Measurements from ENCODE around the gene MYO16. TPM values are rescaled to one million over a fixed set of nuclear protein-coding genes. Genes with fewer than 3 reads are reported as not detected.

Gene MYO16
- total and polyA plus RNA-seq, 2 donors: 0.16 to 0.19 TPM

DNA sequence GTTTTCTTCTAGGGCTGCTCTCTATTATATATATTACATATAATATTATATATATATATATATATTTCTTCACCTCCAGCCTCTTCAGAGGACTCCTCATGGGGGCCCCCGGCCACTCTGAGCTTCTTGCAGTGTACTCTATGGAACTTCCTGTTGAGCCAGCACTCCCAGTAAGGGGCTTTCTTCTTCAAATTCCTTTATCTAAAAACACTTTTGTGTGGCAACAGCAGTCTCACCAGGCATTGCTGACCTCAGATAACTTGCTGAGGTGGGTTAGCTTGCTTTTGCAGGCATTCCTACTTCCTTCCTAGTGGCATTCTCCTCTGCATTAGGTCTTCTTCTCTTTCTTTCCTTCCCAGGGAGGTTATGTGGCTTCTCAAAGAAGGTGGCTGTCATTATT is 381.5 kb downstream of the MYO16 start:
- no peaks in the 10 kb centered on the region for H3K4me1 ChIP-seq (ENCODE audit: control insufficient read depth in 2 of 2, insufficient read depth in 2 of 2, low read length in 2 of 2)
- H3K27me3 ChIP-seq (ENCODE audit: control insufficient read depth in 2 of 2, insufficient read depth in 1 of 2, low read length in 1 of 2): no peaks in the 10 kb centered on the region
- no peak for DNase-seq (ENCODE audit: low read depth in 6 of 9, low spot score in 9 of 9)
- 58% methylated on average over 1 of the region's 1 CpG for WGBS
- no peaks in the 10 kb centered on the region for H3K9me3 ChIP-seq (ENCODE audit: control insufficient read depth in 2 of 2, insufficient read depth in 1 of 2, low read length in 1 of 2)
- H3K36me3 ChIP-seq (ENCODE audit: control insufficient read depth in 2 of 2, insufficient read depth in 2 of 2, low read length in 1 of 2): no peaks in the 10 kb centered on the region
- H3K27ac ChIP-seq (ENCODE audit: low read depth in 1 of 2, low read length in 1 of 2): no peak overlapping the region
- H3K4me3 ChIP-seq (ENCODE audit: low read length in 2 of 2): no peak overlapping the region

DNA sequence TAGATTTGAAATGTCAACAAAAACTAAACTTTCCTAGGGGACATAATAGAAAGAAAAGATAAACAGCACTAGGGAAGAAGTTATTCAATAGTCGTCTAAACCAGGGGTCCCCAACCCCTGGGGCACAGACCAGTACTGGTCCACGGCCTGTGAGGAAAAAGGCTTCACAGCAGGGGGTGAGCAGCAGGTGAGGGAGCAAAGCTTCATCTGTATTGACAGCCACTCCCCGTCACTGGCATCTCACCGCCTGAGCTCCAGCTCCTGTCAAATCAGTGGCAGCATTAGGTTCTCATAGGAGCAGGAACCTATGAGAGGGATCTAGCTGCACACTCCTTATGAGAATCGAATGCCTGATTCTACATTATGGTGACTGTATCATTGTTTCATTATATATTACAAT is 382.7 kb downstream of the MYO16 start:
- Histone ChIP-seq H3K36me3 (ENCODE audit: control insufficient read depth in 2 of 2, insufficient read depth in 2 of 2, low read length in 1 of 2) (no peaks in the 10 kb centered on the region), H3K4me1 (ENCODE audit: control insufficient read depth in 2 of 2, insufficient read depth in 2 of 2, low read length in 2 of 2) (no peaks in the 10 kb centered on the region), H3K4me3 (ENCODE audit: low read length in 2 of 2) (no peak overlapping the region), H3K27ac (ENCODE audit: low read depth in 1 of 2, low read length in 1 of 2) (no peak overlapping the region), H3K27me3 (ENCODE audit: control insufficient read depth in 2 of 2, insufficient read depth in 1 of 2, low read length in 1 of 2) (no peaks in the 10 kb centered on the region), H3K9me3 (ENCODE audit: control insufficient read depth in 2 of 2, insufficient read depth in 1 of 2, low read length in 1 of 2) (no peaks in the 10 kb centered on the region)
- 95% methylated on average over 5 of the region's 5 CpGs for WGBS
- no peak for DNase-seq (ENCODE audit: low read depth in 6 of 9, low spot score in 9 of 9)

DNA sequence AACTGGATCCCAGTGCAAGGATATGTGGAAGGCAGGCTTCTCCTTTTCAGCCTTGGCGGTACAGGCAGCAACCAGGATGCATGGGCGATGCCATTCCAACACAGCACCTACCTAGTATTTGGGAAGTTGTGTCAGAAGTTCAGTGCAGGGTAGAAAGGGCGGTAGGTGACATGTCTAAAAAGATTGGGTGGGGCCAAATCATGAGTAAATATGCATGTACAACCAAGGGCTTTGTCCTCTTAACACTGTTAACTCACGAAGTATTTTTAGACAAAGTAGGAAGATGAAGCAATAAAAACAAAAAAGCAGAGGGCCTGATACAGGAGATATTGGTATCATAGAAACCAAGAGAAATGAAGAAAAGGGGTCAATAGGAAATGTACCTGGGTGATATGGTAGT is 392.1 kb downstream of the MYO16 start:
- H3K36me3 ChIP-seq (ENCODE audit: control insufficient read depth in 2 of 2, insufficient read depth in 2 of 2, low read length in 1 of 2): no peaks in the 10 kb centered on the region
- DNase-seq (ENCODE audit: low read depth in 6 of 9, low spot score in 9 of 9): peak in 1 of 9 donors; percentile 1
- no peaks in the 10 kb centered on the region for H3K27me3 ChIP-seq (ENCODE audit: control insufficient read depth in 2 of 2, insufficient read depth in 1 of 2, low read length in 1 of 2)
- H3K4me3 ChIP-seq (ENCODE audit: low read length in 2 of 2): no peak overlapping the region
- H3K27ac ChIP-seq (ENCODE audit: low read depth in 1 of 2, low read length in 1 of 2): no peak overlapping the region
- over 99% methylated on average over 4 of the region's 4 CpGs for WGBS
- H3K4me1 ChIP-seq (ENCODE audit: control insufficient read depth in 2 of 2, insufficient read depth in 2 of 2, low read length in 2 of 2): peaks cover 0 to 5% of the 10 kb centered on the region in 2 donors
- H3K9me3 ChIP-seq (ENCODE audit: control insufficient read depth in 2 of 2, insufficient read depth in 1 of 2, low read length in 1 of 2): no peaks in the 10 kb centered on the region

DNA sequence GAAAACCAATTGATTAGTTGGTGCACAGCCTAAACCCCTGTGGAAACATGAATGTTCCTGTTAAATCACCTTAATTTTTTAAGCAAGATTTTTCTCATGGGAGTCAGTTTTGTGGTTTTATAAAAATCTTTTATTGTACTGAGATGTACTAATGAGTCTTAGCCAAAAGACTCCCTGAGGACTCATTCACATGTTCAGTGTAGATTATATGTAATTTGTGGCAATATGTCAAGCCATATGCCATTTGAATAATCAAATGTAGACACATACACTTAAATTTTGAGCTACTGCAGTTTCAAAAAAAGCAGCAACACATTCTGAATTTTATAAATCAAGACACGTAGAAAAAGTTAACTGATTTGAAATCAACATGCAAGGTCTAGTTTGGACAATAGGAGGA is 395.2 kb downstream of the MYO16 start:
- no peaks in the 10 kb centered on the region for H3K36me3 ChIP-seq (ENCODE audit: control insufficient read depth in 2 of 2, insufficient read depth in 2 of 2, low read length in 1 of 2)
- no peak overlapping the region for H3K27ac ChIP-seq (ENCODE audit: low read depth in 1 of 2, low read length in 1 of 2)
- 97% methylated on average over 1 of the region's 1 CpG for WGBS
- H3K4me1 ChIP-seq (ENCODE audit: control insufficient read depth in 2 of 2, insufficient read depth in 2 of 2, low read length in 2 of 2): peaks cover 0 to 5% of the 10 kb centered on the region in 2 donors
- no peaks in the 10 kb centered on the region for H3K27me3 ChIP-seq (ENCODE audit: control insufficient read depth in 2 of 2, insufficient read depth in 1 of 2, low read length in 1 of 2)
- H3K9me3 ChIP-seq (ENCODE audit: control insufficient read depth in 2 of 2, insufficient read depth in 1 of 2, low read length in 1 of 2): no peaks in the 10 kb centered on the region
- H3K4me3 ChIP-seq (ENCODE audit: low read length in 2 of 2): no peak overlapping the region
- no peak for DNase-seq (ENCODE audit: low read depth in 6 of 9, low spot score in 9 of 9)

DNA sequence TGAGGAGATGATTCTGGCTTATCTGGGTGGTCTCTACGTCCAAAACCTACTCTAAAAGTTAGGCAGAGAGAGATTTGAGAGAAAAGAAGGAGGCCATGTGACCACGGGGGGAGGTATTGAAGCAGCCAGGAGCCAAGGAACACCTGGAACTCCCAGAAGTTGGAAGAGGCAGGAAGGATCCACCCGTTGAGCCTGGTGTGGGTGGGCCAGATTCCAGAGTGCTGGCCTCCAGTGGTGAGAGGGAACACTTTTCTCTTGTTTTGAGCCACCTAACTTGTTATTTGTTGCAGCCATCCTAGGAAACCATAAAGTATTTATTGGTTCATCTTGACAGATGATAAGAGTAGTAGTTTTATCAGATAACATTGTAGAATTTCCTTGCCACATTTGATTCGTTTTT is 396.9 kb downstream of the MYO16 start:
- H3K36me3 ChIP-seq (ENCODE audit: control insufficient read depth in 2 of 2, insufficient read depth in 2 of 2, low read length in 1 of 2): no peaks in the 10 kb centered on the region
- no peak overlapping the region for H3K4me3 ChIP-seq (ENCODE audit: low read length in 2 of 2)
- H3K27ac ChIP-seq (ENCODE audit: low read depth in 1 of 2, low read length in 1 of 2): no peak overlapping the region
- no peaks in the 10 kb centered on the region for H3K27me3 ChIP-seq (ENCODE audit: control insufficient read depth in 2 of 2, insufficient read depth in 1 of 2, low read length in 1 of 2)
- H3K4me1 ChIP-seq (ENCODE audit: control insufficient read depth in 2 of 2, insufficient read depth in 2 of 2, low read length in 2 of 2): peaks cover 0 to 3% of the 10 kb centered on the region in 2 donors
- 80% methylated on average over 4 of the region's 4 CpGs for WGBS
- no peaks in the 10 kb centered on the region for H3K9me3 ChIP-seq (ENCODE audit: control insufficient read depth in 2 of 2, insufficient read depth in 1 of 2, low read length in 1 of 2)
- no peak for DNase-seq (ENCODE audit: low read depth in 6 of 9, low spot score in 9 of 9)

DNA sequence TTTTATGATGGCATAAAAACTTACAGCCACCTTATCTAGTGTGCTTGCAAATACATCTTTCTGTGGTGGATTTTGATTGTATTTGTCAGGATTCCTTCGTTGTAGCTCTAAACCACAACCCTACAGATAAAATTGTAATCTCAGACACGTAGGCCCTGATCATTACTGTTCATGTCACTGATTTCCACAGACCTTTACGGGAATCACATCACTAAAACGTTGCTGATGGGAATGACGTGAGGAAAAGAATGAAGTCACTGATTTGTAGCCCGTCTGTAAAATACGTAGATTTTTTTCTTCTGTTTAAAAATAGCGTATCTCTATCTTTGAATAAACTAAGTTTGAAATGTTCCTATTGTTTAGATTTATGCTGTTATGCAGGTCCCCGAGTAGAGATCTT is 399.2 kb downstream of the MYO16 start:
- H3K9me3 ChIP-seq (ENCODE audit: control insufficient read depth in 2 of 2, insufficient read depth in 1 of 2, low read length in 1 of 2): no peaks in the 10 kb centered on the region
- H3K4me1 ChIP-seq (ENCODE audit: control insufficient read depth in 2 of 2, insufficient read depth in 2 of 2, low read length in 2 of 2): no peaks in the 10 kb centered on the region
- H3K36me3 ChIP-seq (ENCODE audit: control insufficient read depth in 2 of 2, insufficient read depth in 2 of 2, low read length in 1 of 2): no peaks in the 10 kb centered on the region
- WGBS: 95% methylated on average over 9 of the region's 9 CpGs
- H3K4me3 ChIP-seq (ENCODE audit: low read length in 2 of 2): no peak overlapping the region
- no peak overlapping the region for H3K27ac ChIP-seq (ENCODE audit: low read depth in 1 of 2, low read length in 1 of 2)
- no peaks in the 10 kb centered on the region for H3K27me3 ChIP-seq (ENCODE audit: control insufficient read depth in 2 of 2, insufficient read depth in 1 of 2, low read length in 1 of 2)
- no peak for DNase-seq (ENCODE audit: low read depth in 6 of 9, low spot score in 9 of 9)

DNA sequence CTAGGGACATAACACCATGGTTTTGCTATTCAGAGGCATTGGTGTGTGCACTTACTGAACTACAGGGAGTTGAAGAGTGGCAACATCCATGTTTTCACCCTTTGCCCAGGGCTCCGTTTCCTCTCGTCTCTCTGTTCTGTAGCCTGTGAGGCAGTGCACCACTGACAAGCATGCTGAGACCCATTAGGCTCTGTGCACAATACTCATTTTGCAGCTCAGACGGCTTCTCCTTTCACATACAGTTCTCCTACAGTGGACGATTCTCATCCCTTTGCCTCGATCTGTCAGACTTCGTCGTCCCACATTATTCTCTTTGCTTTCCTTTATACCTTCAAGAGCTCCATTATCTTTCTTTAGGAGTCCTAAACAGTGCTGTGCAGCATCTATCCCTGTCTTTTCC is 403.7 kb downstream of the MYO16 start:
- Histone ChIP-seq H3K27me3 (ENCODE audit: control insufficient read depth in 2 of 2, insufficient read depth in 1 of 2, low read length in 1 of 2) (no peaks in the 10 kb centered on the region), H3K4me1 (ENCODE audit: control insufficient read depth in 2 of 2, insufficient read depth in 2 of 2, low read length in 2 of 2) (no peaks in the 10 kb centered on the region), H3K4me3 (ENCODE audit: low read length in 2 of 2) (no peak overlapping the region), H3K36me3 (ENCODE audit: control insufficient read depth in 2 of 2, insufficient read depth in 2 of 2, low read length in 1 of 2) (no peaks in the 10 kb centered on the region), H3K27ac (ENCODE audit: low read depth in 1 of 2, low read length in 1 of 2) (no peak overlapping the region), H3K9me3 (ENCODE audit: control insufficient read depth in 2 of 2, insufficient read depth in 1 of 2, low read length in 1 of 2) (no peaks in the 10 kb centered on the region)
- WGBS: 88% methylated on average over 7 of the region's 7 CpGs
- no peak for DNase-seq (ENCODE audit: low read depth in 6 of 9, low spot score in 9 of 9)

DNA sequence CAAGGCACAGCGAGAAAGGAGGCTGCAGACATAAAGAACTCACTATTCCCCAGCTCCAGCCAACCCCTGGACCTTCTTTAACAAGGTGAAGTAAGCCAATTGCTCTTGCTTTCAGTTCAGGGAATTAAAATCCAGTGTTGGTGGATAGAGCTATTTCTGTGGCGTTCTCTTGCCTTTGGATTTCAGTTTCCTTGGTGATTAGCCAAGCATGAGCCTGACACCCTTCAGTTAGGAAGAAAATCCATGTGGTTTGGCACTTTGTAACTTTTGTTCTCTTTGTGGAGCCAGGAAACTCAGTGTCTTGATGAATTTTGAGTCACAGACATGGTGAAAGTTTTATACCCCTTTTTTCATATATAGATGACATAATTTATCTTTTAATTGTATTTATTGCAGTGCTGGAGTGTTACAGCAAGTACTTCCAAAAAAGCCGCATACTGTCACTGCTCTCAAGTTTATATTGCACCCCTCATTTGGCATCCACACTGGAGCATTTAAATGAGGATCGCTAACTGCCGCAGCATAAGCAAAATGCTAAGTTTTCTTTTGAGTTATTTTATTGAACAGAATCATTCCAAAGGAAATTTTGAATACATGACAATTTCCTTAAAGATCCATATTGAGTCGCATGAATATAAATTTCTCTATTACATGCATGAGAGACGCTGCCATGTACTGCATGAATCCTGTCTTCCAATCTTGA is 406.8 kb downstream of the MYO16 start:
- H3K36me3 ChIP-seq (ENCODE audit: control insufficient read depth in 2 of 2, insufficient read depth in 2 of 2, low read length in 1 of 2): no peaks in the 10 kb centered on the region
- H3K9me3 ChIP-seq (ENCODE audit: control insufficient read depth in 2 of 2, insufficient read depth in 1 of 2, low read length in 1 of 2): no peaks in the 10 kb centered on the region
- no peak overlapping the region for H3K4me3 ChIP-seq (ENCODE audit: low read length in 2 of 2)
- DNase-seq (ENCODE audit: low read depth in 6 of 9, low spot score in 9 of 9): no peak
- no peaks in the 10 kb centered on the region for H3K4me1 ChIP-seq (ENCODE audit: control insufficient read depth in 2 of 2, insufficient read depth in 2 of 2, low read length in 2 of 2)
- H3K27me3 ChIP-seq (ENCODE audit: control insufficient read depth in 2 of 2, insufficient read depth in 1 of 2, low read length in 1 of 2): no peaks in the 10 kb centered on the region
- H3K27ac ChIP-seq (ENCODE audit: low read depth in 1 of 2, low read length in 1 of 2): no peak overlapping the region
- 96% methylated on average over 7 of the region's 7 CpGs for WGBS

DNA sequence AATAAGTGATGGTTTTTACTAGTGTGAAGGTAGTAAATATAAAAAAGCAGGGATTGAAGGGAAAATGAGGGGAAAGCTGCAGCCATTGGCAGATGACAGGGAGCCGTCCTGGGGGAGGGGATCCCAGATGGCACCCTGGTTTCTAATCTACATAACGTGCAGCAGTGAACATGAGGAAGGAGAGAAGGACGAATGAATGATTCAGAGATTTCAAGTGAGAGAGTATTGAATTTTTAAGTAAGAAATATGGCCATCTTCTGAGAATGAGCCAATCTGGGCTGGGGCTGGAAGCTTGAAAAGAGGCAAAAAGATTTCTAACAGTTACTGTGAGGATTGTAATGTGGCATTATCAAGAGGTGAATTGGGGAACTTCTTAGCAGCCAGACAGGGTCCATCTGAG is 414.2 kb downstream of the MYO16 start:
- Histone ChIP-seq H3K27me3 (ENCODE audit: control insufficient read depth in 2 of 2, insufficient read depth in 1 of 2, low read length in 1 of 2) (no peaks in the 10 kb centered on the region), H3K27ac (ENCODE audit: low read depth in 1 of 2, low read length in 1 of 2) (no peak overlapping the region), H3K4me3 (ENCODE audit: low read length in 2 of 2) (no peak overlapping the region), H3K9me3 (ENCODE audit: control insufficient read depth in 2 of 2, insufficient read depth in 1 of 2, low read length in 1 of 2) (no peaks in the 10 kb centered on the region), H3K36me3 (ENCODE audit: control insufficient read depth in 2 of 2, insufficient read depth in 2 of 2, low read length in 1 of 2) (no peaks in the 10 kb centered on the region), H3K4me1 (ENCODE audit: control insufficient read depth in 2 of 2, insufficient read depth in 2 of 2, low read length in 2 of 2) (no peaks in the 10 kb centered on the region)
- WGBS: 93% methylated on average over 3 of the region's 3 CpGs
- no peak for DNase-seq (ENCODE audit: low read depth in 6 of 9, low spot score in 9 of 9)
